ENCODE results near the gene ZNF394. TPM values are rescaled to one million over a fixed set of nuclear protein-coding genes. Genes with fewer than 3 reads are reported as not detected.

The ZNF394 gene
- total RNA-seq, 1 experiment from 2014 or later, result 20.6 TPM

- H3K9me3 Mint-ChIP-seq (ENCODE audit: unreplicated experiment), result no peaks in the 10 kb centered on the region
- H3K27ac Mint-ChIP-seq (ENCODE audit: low read depth, unreplicated experiment), result peak overlapping the region; percentile 100
- H3K36me3 Mint-ChIP-seq (ENCODE audit: insufficient read depth, unreplicated experiment), result peaks cover 64% of the 10 kb centered on the region
- BruUV-seq (replicated peaks), result no TSS peak
- intact Hi-C loops (cut with micrococcal nuclease), result no loop called here
- ChIA-PET POLR2A (interaction anchor here (0.6 to 4.5 kb wide), 7 partner anchors 9 to 60 kb away, joined by 3 to 23 read pairs (median 4); partner anchors contain the start of genes ATP5MF and ZNF655), CTCF (interaction anchor here (0.7 to 1.8 kb wide), 2 partner anchors 25 to 550 kb away, joined by 5 read pairs; no protein-coding TSS in a partner anchor)
- peaks cover 13% of the 10 kb centered on the region for H3K4me1 Mint-ChIP-seq (ENCODE audit: insufficient read depth, unreplicated experiment)
- H3K4me3 Mint-ChIP-seq (ENCODE audit: unreplicated experiment), result peak overlapping the region; percentile 98
- H3K27me3 Mint-ChIP-seq (ENCODE audit: insufficient read depth, unreplicated experiment), result no peaks in the 10 kb centered on the region
- TF ChIP-seq CTCF (IDR thresholded peaks at IDR 0.05; ENCODE audit: unreplicated experiment), result no peak
- DNase-seq (ENCODE audit: unreplicated experiment), result no peak
These were observed 1.5 kb downstream of the ZNF394 start for GRCh38 chr7:99498546-99498944.

- H3K36me3 Mint-ChIP-seq (ENCODE audit: insufficient read depth, unreplicated experiment), result peaks cover 70% of the 10 kb centered on the region
These were observed 2.1 kb downstream of the ZNF394 start for GRCh38 chr7:99497766-99498545.

GRCh38 chr7:99493823-99494222, 6.3 kb downstream of the ZNF394 start:
- intact Hi-C loops (cut with micrococcal nuclease), result no loop called here
- Mint-ChIP-seq H3K27ac (ENCODE audit: low read depth, unreplicated experiment) (no peak overlapping the region), H3K27me3 (ENCODE audit: insufficient read depth, unreplicated experiment) (no peaks in the 10 kb centered on the region), H3K9me3 (ENCODE audit: unreplicated experiment) (peaks cover 8% of the 10 kb centered on the region), H3K4me1 (ENCODE audit: insufficient read depth, unreplicated experiment) (peaks cover 13% of the 10 kb centered on the region), H3K36me3 (ENCODE audit: insufficient read depth, unreplicated experiment) (peaks cover 78% of the 10 kb centered on the region), H3K4me3 (ENCODE audit: unreplicated experiment) (no peak overlapping the region)
- no TSS peak for BruUV-seq (replicated peaks)
- no peak for DNase-seq (ENCODE audit: unreplicated experiment)
- ChIA-PET POLR2A (no interaction called here), CTCF (no interaction called here)
- TF ChIP-seq CTCF (IDR thresholded peaks at IDR 0.05; ENCODE audit: unreplicated experiment), result no peak

More at GRCh38 chr7:99497766-99498545, 2.1 kb downstream of the ZNF394 start:
- BruUV-seq (replicated peaks), result no TSS peak
- ChIA-PET CTCF (interaction anchor here (1.8 kb wide), 1 partner anchor 24 kb away, joined by 5 read pairs; no protein-coding TSS in a partner anchor), POLR2A (interaction anchor here (0.6 to 4.5 kb wide), 7 partner anchors 8 to 60 kb away, joined by 3 to 23 read pairs (median 4); partner anchors contain the start of genes ATP5MF and ZNF655)
- Mint-ChIP-seq H3K27ac (ENCODE audit: low read depth, unreplicated experiment) (peak overlapping the region; percentile 100), H3K4me3 (ENCODE audit: unreplicated experiment) (peak overlapping the region; percentile 98), H3K27me3 (ENCODE audit: insufficient read depth, unreplicated experiment) (no peaks in the 10 kb centered on the region), H3K9me3 (ENCODE audit: unreplicated experiment) (no peaks in the 10 kb centered on the region), H3K4me1 (ENCODE audit: insufficient read depth, unreplicated experiment) (peaks cover 13% of the 10 kb centered on the region)
- no peak for DNase-seq (ENCODE audit: unreplicated experiment)
- intact Hi-C loops (cut with micrococcal nuclease), result no loop called here
- TF ChIP-seq CTCF (IDR thresholded peaks at IDR 0.05; ENCODE audit: unreplicated experiment), result no peak

- H3K27ac Mint-ChIP-seq (ENCODE audit: low read depth, unreplicated experiment), result no peak overlapping the region
- H3K27me3 Mint-ChIP-seq (ENCODE audit: insufficient read depth, unreplicated experiment), result no peaks in the 10 kb centered on the region
- no peak for TF ChIP-seq CTCF (IDR thresholded peaks at IDR 0.05; ENCODE audit: unreplicated experiment)
- intact Hi-C loops (cut with micrococcal nuclease), result no loop called here
- H3K4me3 Mint-ChIP-seq (ENCODE audit: unreplicated experiment), result no peak overlapping the region
- ChIA-PET POLR2A (interaction anchor here (0.9 to 2.4 kb wide), 2 partner anchors 9 to 12 kb away, joined by 4 to 10 read pairs; partner anchors contain the start of gene ZNF394), CTCF (interaction anchor here (1.3 kb wide), 1 partner anchor 9 kb away, joined by 4 read pairs; the partner anchor contains the start of gene ZNF394)
- no peak for DNase-seq (ENCODE audit: unreplicated experiment)
- H3K9me3 Mint-ChIP-seq (ENCODE audit: unreplicated experiment), result peaks cover 8% of the 10 kb centered on the region
- H3K36me3 Mint-ChIP-seq (ENCODE audit: insufficient read depth, unreplicated experiment), result peaks cover 51% of the 10 kb centered on the region
- no peaks in the 10 kb centered on the region for H3K4me1 Mint-ChIP-seq (ENCODE audit: insufficient read depth, unreplicated experiment)
- no TSS peak for BruUV-seq (replicated peaks)
These were observed 9.2 kb downstream of the ZNF394 start for GRCh38 chr7:99490878-99491277.

All from MCF 10A (cell line).